Body of pancreas (tissue), 4 donors: ENCODE results near the gene PNRC2.
"Not testable (repeated sequence)": the region's sequence is repeated elsewhere in the genome, so short reads cannot be mapped to it uniquely, and the experiment has no call there.

Experiments
- POLR2A ChIP-seq, 3 donors: fragments of 450-650 bp; IDR thresholded peaks; one replicate each; pipeline ENCODE4 v1.6.1; 2016; ENCODE audit warnings: antibody characterized with exemption in 3 of 3, mild to moderate bottlenecking in 2 of 3
- TF ChIP-seq, protein P1 (sequence below), 7 experiments: fragments of 450-650 bp in 4 of 7; fragments of 200-600 bp in 3 of 7; sonication (generic) in 3 of 7; IDR thresholded peaks; one replicate each; pipeline ENCODE4 v1.5.1; 2016 to 2019; ENCODE audit warnings: antibody characterized with exemption in 7 of 7

DNA sequence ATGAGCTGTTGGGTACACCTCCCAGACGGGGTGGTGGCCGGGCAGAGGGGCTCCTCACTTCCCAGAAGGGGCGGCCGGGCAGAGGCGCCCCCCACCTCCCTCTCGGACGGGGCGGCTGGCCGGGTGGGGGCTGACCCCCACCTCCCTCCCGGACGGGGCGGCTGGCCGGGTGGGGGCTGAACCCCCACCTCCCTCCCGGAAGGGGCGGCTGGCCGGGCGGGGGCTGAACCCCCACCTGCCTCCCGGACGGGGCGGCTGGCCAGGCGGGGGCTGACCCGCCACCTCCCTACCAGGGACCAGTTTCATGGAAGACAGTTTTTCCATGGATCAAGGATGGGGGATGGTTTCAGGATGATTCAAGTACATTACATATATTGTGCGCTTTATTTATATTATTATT is 27.4 kb downstream of the PNRC2 start:
- TF ChIP-seq, protein P1, sequence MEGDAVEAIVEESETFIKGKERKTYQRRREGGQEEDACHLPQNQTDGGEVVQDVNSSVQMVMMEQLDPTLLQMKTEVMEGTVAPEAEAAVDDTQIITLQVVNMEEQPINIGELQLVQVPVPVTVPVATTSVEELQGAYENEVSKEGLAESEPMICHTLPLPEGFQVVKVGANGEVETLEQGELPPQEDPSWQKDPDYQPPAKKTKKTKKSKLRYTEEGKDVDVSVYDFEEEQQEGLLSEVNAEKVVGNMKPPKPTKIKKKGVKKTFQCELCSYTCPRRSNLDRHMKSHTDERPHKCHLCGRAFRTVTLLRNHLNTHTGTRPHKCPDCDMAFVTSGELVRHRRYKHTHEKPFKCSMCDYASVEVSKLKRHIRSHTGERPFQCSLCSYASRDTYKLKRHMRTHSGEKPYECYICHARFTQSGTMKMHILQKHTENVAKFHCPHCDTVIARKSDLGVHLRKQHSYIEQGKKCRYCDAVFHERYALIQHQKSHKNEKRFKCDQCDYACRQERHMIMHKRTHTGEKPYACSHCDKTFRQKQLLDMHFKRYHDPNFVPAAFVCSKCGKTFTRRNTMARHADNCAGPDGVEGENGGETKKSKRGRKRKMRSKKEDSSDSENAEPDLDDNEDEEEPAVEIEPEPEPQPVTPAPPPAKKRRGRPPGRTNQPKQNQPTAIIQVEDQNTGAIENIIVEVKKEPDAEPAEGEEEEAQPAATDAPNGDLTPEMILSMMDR (IDR thresholded peaks at IDR 0.05), result not testable (repeated sequence)
- not testable (repeated sequence) for TF ChIP-seq POLR2A (IDR thresholded peaks at IDR 0.05)
